CD4-positive, alpha-beta T cell treated with Interleukin-6 at 100 ng/mL for 8 hours (primary cell): ENCODE data around the gene RPL31.

Experiments used
- DNase-seq: peaks from one replicate; pipeline ENCODE4 v3.0.0-alpha.2; 2020; ENCODE audit warnings: mixed read lengths, low spot score

The RPL31 gene

GRCh38 chr2:100975521-100975785 is 26.6 kb upstream of the RPL31 start:
- no peak for DNase-seq

GRCh38 chr2:100976061-100976460 is 26.0 kb upstream of the RPL31 start:
- DNase-seq, result no peak

- DNase-seq, result no peak
These were observed 25.3 kb upstream of the RPL31 start for GRCh38 chr2:100976645-100977391.

- no peak for DNase-seq
These were observed 24.6 kb upstream of the RPL31 start for GRCh38 chr2:100977511-100977910.

- no peak for DNase-seq
These were observed 23.4 kb upstream of the RPL31 start for GRCh38 chr2:100978582-100979191.

- DNase-seq, result no peak
These were observed 22.0 kb upstream of the RPL31 start for GRCh38 chr2:100980046-100980445.

GRCh38 chr2:100981011-100981410 is 21.1 kb upstream of the RPL31 start:
- no peak for DNase-seq

GRCh38 chr2:100982431-100982861 is 19.6 kb upstream of the RPL31 start:
- no peak for DNase-seq

GRCh38 chr2:100983201-100983600 is 18.9 kb upstream of the RPL31 start:
- no peak for DNase-seq

- no peak for DNase-seq
These were observed 18.3 kb upstream of the RPL31 start for GRCh38 chr2:100983684-100984310.

GRCh38 chr2:100984892-100985307 is 17.2 kb upstream of the RPL31 start:
- peak; percentile 68 for DNase-seq

- no peak for DNase-seq
These were observed 15.9 kb upstream of the RPL31 start for GRCh38 chr2:100986157-100986556.

GRCh38 chr2:100987536-100987935 is 14.6 kb upstream of the RPL31 start:
- DNase-seq, result no peak

- DNase-seq, result no peak
These were observed 14.1 kb upstream of the RPL31 start for GRCh38 chr2:100987974-100988373.

GRCh38 chr2:100988630-100989417 is 13.3 kb upstream of the RPL31 start:
- no peak for DNase-seq

GRCh38 chr2:100989666-100990065 is 12.4 kb upstream of the RPL31 start:
- DNase-seq, result no peak

GRCh38 chr2:100990166-100990565 is 11.9 kb upstream of the RPL31 start:
- DNase-seq, result no peak

- DNase-seq, result no peak
These were observed 11.3 kb upstream of the RPL31 start for GRCh38 chr2:100990650-100991403.

- no peak for DNase-seq
These were observed 10.7 kb upstream of the RPL31 start for GRCh38 chr2:100991404-100991773.

- DNase-seq, result no peak
These were observed 9.8 kb upstream of the RPL31 start for GRCh38 chr2:100992262-100992661.

GRCh38 chr2:100993294-100993693 is 8.8 kb upstream of the RPL31 start:
- no peak for DNase-seq
